ENCODE data around the gene VAPB.

DNA sequence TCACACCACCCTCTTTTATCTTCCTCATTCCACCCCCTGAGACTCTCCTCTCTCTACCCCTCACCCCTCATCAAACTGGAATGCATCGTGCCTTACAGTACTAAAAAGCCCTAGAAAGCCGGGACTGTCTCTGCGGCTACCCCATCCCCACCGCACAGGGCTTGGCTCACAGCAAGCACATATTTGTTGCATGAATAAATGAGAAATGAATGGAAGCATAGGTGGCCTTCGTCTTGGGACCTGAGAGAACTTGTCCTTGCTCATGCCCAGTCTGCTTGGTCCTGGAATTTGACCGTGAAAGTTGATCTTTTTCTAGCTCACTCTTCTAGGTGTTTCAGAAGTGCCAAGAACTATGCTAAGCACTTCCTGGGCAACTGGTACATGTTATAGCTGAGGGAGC is 72.9 kb downstream of the VAPB start:
- TF ChIP-seq POLR2AphosphoS5 (IDR thresholded peaks at IDR 0.05; ENCODE audit: low read depth) = no peak
- TF ChIP-seq, protein P1, sequence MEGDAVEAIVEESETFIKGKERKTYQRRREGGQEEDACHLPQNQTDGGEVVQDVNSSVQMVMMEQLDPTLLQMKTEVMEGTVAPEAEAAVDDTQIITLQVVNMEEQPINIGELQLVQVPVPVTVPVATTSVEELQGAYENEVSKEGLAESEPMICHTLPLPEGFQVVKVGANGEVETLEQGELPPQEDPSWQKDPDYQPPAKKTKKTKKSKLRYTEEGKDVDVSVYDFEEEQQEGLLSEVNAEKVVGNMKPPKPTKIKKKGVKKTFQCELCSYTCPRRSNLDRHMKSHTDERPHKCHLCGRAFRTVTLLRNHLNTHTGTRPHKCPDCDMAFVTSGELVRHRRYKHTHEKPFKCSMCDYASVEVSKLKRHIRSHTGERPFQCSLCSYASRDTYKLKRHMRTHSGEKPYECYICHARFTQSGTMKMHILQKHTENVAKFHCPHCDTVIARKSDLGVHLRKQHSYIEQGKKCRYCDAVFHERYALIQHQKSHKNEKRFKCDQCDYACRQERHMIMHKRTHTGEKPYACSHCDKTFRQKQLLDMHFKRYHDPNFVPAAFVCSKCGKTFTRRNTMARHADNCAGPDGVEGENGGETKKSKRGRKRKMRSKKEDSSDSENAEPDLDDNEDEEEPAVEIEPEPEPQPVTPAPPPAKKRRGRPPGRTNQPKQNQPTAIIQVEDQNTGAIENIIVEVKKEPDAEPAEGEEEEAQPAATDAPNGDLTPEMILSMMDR (IDR thresholded peaks at IDR 0.05; ENCODE audit: insufficient read depth, low read length) = no peak
- no peak for TF ChIP-seq GABPA (IDR thresholded peaks at IDR 0.05; ENCODE audit: low read depth)
- TF ChIP-seq, protein P2, sequence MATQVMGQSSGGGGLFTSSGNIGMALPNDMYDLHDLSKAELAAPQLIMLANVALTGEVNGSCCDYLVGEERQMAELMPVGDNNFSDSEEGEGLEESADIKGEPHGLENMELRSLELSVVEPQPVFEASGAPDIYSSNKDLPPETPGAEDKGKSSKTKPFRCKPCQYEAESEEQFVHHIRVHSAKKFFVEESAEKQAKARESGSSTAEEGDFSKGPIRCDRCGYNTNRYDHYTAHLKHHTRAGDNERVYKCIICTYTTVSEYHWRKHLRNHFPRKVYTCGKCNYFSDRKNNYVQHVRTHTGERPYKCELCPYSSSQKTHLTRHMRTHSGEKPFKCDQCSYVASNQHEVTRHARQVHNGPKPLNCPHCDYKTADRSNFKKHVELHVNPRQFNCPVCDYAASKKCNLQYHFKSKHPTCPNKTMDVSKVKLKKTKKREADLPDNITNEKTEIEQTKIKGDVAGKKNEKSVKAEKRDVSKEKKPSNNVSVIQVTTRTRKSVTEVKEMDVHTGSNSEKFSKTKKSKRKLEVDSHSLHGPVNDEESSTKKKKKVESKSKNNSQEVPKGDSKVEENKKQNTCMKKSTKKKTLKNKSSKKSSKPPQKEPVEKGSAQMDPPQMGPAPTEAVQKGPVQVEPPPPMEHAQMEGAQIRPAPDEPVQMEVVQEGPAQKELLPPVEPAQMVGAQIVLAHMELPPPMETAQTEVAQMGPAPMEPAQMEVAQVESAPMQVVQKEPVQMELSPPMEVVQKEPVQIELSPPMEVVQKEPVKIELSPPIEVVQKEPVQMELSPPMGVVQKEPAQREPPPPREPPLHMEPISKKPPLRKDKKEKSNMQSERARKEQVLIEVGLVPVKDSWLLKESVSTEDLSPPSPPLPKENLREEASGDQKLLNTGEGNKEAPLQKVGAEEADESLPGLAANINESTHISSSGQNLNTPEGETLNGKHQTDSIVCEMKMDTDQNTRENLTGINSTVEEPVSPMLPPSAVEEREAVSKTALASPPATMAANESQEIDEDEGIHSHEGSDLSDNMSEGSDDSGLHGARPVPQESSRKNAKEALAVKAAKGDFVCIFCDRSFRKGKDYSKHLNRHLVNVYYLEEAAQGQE (IDR thresholded peaks at IDR 0.05; ENCODE audit: insufficient replicate concordance, low read depth) = no peak
- no peak for TF ChIP-seq SPI1 (IDR thresholded peaks at IDR 0.05; ENCODE audit: borderline replicate concordance, low read depth)
